GM12801 (cell line): Measurements from ENCODE around the gene KHK.

Experiments used
- TF ChIP-seq, protein P1 (sequence below): IDR thresholded peaks from one replicate; pipeline ENCODE4 v1.5.1; 2011; ENCODE audit warnings: control low read depth; ENCODE audit not compliant: insufficient read length; ENCODE audit errors: extremely low read depth

KHK gene

DNA sequence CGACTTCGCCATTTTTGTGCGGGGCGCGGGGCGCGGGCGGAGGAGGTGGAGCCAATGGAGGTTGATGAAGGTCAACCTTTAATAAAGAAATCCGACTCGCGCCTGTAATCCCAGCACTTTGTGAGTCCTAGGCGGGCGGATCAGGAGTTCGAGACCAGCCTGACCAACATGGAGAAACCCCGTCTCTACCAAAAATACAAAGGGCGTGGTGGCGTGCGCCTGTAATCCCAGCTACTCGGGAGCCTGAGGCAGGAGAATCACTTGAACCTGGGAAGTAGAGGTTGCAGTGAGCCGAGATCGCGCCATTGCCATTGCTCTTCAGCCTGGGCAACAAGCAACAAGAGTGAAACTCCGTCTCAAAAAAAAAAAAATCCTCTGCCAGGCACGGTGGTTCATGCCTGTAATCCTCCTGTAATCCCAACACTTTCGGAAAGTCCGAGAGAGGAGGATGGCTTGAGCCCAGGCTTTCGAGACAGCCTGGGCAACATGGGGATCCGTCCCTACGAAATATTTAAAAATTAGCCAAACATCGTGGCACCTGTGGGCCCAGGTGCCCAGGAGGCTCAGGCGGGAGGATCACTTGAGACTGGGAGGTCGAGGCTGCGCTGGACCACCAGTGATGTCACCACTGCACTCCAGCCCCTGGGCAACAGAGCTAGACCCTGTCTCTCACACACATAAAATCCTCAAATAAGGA lies 48.4 kb downstream of the KHK start:
- TF ChIP-seq, protein P1, sequence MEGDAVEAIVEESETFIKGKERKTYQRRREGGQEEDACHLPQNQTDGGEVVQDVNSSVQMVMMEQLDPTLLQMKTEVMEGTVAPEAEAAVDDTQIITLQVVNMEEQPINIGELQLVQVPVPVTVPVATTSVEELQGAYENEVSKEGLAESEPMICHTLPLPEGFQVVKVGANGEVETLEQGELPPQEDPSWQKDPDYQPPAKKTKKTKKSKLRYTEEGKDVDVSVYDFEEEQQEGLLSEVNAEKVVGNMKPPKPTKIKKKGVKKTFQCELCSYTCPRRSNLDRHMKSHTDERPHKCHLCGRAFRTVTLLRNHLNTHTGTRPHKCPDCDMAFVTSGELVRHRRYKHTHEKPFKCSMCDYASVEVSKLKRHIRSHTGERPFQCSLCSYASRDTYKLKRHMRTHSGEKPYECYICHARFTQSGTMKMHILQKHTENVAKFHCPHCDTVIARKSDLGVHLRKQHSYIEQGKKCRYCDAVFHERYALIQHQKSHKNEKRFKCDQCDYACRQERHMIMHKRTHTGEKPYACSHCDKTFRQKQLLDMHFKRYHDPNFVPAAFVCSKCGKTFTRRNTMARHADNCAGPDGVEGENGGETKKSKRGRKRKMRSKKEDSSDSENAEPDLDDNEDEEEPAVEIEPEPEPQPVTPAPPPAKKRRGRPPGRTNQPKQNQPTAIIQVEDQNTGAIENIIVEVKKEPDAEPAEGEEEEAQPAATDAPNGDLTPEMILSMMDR, result no peak

DNA sequence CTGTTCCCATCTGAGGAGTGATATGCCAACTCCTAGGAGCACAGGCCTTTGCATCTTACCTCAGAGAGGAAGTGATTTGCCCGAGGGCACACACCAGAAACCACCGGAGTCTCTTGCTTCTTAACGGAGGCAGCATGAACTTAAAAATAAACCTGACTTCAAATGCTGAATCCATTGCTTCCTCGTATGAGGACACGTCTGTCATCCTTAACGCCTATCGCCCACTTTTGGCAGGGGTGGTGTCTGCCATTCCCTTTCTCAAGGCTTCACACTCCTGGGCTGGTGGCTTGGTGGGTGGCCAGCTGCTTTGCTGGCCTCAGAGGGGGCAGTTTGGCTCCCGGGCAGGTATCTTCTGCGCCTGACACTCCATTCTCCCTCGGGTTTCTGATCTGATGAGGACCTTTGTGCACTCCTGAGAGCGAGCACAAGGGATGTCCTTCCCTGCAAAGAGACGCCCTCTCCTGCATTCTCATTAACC lies 48.9 kb downstream of the KHK start:
- TF ChIP-seq, protein P1, result no peak

DNA sequence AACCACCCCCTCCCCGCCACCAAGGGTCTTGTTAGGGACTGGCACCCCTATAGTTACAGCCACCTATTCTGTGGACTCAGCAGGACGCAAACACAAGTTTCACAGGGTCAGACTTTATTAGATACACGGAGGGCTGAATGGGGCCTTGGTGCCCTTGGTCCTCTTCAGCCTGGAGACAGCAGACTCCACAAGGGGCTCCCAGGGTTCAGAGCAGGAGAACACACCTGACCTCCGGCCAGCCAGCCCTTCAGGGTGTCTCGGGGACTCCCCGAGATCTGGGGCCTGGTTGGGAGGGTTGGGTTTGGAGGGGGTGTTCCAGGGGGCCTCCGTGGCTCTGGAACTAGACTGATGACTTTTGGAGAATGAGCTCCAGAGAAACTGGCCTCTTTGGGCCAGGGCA lies 50.2 kb downstream of the KHK start:
- TF ChIP-seq, protein P1, result no peak

DNA sequence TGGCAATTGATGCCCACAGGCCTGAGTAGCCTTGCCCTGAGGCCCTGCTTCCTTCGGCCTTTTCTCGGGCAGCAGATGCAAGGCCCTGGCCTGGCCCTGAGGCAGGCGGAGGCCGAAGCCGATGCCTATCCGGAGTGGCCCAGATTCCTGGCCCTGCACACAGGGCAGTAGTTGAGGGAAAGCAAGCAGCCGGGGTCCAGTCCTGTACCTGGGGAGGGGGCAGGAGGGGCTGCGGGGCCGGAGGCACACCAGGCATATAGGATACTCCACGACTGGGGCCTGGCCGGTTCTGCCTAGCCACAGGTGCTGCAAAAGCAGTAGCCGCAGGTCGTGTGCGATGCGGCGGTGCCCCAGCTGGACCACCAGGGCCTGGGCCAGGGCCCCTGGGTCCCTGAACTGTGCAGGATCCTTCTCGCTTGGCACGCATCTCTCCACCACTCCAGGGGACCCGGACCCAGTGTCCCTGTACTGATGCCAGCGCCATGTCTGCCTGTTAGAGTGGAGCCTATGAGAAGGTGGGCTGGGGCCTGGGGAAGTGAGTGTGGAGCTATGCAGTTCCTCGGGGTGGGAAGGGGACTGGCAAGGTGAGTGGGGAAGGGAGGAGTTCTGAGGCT lies 50.9 kb downstream of the KHK start:
- TF ChIP-seq, protein P1, result no peak

DNA sequence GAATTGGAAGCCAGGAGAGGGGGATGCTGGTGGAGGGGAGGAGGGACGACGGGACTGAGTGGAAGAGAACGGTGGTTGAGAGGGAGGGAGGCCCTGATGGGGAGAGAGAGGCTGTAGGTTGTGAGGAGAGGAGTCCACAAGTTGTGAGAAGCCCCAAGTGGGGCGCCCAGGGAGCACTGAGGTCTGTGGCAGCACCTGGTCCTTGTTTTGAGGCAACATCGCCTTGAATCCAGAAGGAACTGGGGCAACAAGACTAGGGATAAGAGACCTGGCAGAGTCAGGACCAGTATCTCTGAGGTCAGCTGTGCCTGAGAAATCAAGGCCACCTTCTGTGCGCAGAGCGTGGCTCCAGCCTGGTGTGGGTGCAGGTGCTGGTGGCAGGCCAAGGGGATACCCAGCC lies 51.5 kb downstream of the KHK start:
- TF ChIP-seq, protein P1, result no peak

DNA sequence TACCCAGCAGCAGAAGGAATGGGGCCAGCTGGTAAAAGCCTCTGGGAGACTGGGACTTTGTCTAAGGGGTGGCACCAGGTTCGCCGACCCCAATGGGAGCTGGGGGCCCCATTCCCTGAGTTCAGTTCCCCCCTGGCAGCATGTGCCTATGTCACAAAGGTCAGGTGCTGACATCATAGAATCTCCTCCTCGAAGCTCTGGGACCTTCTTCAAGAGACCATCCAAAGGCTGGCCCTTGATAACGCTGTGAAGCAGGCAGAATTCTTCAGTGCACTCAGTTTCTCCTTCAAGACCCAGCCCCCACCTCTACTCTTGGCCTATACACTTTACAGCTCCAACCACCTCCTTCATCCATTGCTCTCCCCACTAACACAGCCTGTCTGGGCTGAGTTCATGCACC lies 52.7 kb downstream of the KHK start, which contains the start of gene PRR30:
TSS of gene PRR30 (minus strand) at position 101 of the 400 bp plus-strand sequence. CDS start 1,081 bp downstream, outside the sequence.
- TF ChIP-seq, protein P1, result no peak

DNA sequence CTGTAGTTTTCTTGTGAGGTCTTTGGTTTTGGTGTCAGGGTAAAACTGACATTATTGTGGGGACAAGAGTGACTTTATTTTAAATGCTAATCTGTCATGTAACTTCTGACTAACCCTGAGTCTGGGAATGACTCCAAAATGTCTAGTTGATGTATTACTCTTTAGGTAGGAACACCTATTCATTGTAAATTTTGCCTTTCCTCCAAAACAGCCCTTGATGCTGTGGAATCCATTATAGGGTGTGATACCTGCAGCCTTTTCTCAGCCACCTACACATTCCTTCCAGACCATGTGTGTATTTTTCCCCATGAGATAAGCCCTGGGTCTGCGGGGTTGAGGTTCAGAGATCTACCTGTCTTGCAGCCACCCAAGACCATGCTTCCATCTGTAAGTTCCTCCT lies 56.7 kb downstream of the KHK start:
- TF ChIP-seq, protein P1, result no peak
